WI38 (cell line): ENCODE data around the gene SHANK3.
A peak's percentile ranks its signal among the peaks of the same experiment; 100 is the strongest.
"Not testable (repeated sequence)": the region's sequence is repeated elsewhere in the genome, so short reads cannot be mapped to it uniquely, and the experiment has no call there.

Experiments
- H3K4me3 ChIP-seq: 2 replicates; pipeline ENCODE4 v1.5.1; 2011; ENCODE audit warnings: low read depth, mild to moderate bottlenecking, control low read depth, low read length
- TF ChIP-seq, protein P1 (sequence below): IDR thresholded peaks from 2 replicates; pipeline ENCODE4 v1.5.1; 2012; ENCODE audit warnings: low read depth, mild to moderate bottlenecking, control low read depth, low read length

The SHANK3 gene

DNA sequence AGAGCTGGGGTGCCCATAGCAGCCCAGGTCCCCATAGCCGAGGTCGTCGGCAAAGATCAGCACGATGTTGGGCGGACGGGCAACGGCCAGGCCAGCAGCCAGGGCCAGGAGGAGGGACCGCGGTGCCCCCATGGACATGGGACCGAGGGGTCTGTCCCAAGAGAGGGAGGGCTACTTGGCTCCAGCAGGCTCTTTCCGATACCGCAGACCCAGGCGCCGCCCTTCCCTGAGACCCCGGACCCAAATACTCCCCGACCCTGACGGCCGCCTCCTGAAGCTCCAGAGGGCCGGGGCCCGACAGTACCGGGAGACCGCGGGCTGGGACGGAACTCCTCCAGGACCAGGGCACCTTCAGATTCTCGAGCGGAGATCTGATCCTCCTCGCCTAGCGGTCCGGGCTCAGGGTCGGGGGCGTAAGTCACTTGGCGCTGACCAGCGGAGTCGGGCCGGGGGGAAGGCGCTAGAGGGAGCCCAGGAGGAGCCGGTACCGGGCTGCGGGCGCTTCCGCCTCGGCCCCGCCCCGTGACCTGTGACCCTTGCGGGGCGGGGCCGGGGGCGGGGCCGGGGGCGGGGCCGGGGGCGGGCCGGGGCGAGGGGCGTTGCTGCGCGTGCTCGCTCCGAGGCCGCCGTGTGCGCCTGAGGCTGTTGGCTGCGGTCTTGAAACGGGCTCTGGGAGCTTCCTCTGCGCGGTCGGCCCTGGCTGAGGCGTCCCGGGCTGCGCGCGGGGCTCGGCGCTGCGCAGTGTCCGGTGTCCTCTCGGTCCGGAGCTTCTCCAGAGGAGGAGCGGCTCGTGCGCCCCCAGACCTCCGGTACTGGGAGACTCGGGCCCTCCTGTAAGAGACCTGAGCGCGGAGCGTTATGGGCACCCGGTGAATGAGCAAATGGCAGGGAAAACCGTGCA, 44.7 kb upstream of the SHANK3 start, which contains the start of gene ARSA:
TSS of gene ARSA (minus strand) at position 511 of the 901 bp plus-strand sequence. CDS start at position 138, 373 bp downstream.
- peak within 1 kb of the TSS; percentile 88 for H3K4me3 ChIP-seq
- TF ChIP-seq, protein P1, sequence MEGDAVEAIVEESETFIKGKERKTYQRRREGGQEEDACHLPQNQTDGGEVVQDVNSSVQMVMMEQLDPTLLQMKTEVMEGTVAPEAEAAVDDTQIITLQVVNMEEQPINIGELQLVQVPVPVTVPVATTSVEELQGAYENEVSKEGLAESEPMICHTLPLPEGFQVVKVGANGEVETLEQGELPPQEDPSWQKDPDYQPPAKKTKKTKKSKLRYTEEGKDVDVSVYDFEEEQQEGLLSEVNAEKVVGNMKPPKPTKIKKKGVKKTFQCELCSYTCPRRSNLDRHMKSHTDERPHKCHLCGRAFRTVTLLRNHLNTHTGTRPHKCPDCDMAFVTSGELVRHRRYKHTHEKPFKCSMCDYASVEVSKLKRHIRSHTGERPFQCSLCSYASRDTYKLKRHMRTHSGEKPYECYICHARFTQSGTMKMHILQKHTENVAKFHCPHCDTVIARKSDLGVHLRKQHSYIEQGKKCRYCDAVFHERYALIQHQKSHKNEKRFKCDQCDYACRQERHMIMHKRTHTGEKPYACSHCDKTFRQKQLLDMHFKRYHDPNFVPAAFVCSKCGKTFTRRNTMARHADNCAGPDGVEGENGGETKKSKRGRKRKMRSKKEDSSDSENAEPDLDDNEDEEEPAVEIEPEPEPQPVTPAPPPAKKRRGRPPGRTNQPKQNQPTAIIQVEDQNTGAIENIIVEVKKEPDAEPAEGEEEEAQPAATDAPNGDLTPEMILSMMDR: peak; percentile 22; the same call in 1 of the 2 replicates

DNA sequence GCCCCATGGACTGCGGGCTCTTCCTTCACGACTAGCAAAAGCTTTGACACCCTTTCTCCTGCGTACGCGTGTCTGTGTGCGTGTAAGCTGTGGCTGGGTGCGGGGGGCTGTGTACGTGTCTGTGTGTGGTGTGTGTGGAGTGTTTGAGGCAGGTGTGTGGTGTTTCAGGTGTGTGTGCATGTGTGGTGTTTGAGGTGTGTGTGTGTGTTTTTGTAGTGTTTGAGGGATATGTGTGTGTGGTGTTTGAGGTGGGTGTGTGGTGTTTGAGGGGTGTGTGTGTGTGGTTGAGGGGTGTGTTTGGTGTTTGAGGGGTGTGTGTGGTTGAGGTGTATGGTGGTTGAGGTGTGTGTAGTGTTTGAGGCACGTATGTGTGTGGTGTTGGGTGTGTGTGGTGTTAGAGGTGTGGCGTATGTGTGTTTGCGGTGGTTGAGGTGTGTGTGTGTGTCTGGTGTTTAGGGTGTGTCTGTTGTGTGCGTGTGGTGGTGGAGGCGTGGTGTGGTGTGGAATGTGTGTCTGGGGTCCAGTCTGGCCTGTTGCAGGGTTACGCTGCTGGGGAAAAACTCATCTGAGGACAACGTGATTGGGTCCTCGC, 44.0 kb upstream of the SHANK3 start:
- TF ChIP-seq, protein P1: no peak
- peak overlapping the region; percentile 88 for H3K4me3 ChIP-seq

DNA sequence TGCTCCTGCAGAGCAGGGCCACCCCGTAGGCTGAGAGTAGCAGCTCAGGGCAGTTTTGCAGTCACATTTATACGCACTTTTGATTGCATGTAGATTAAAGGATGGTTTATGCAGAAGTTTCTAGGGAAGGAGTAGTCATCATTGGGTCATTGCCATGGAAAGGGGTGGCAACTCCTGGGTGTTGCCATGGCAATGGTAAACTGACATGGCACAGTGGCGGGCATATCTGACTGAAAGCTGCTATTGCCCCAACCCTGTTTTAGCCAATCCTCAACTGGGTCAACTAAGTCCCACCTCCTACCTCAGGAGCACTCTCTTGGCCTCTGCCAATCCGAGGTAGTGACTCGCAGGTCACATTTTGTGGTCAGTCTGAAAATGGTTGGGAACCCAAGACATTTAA, 42.2 kb upstream of the SHANK3 start:
- TF ChIP-seq, protein P1: no peak
- H3K4me3 ChIP-seq: no peak overlapping the region

DNA sequence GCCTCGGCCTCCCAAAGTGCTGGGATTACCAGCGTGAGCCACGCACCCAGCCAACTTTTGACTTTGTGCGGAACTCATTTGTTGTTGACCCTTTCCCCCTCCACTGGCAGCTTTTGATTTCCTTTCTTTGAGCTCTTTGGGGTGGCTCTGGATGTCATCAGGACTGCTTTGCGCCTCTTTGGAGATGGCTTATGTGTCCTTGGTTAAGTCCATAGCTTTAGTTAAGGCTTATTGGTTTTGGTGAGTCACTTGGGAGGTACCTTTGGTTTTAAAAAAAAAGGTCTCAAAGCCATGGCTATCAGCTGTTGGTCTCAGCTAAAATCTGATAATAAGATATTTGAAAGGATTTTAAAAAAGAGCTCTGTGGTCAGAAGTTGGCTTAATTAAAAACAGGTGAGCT, 39.5 kb upstream of the SHANK3 start:
- TF ChIP-seq, protein P1: no peak
- no peak overlapping the region for H3K4me3 ChIP-seq

DNA sequence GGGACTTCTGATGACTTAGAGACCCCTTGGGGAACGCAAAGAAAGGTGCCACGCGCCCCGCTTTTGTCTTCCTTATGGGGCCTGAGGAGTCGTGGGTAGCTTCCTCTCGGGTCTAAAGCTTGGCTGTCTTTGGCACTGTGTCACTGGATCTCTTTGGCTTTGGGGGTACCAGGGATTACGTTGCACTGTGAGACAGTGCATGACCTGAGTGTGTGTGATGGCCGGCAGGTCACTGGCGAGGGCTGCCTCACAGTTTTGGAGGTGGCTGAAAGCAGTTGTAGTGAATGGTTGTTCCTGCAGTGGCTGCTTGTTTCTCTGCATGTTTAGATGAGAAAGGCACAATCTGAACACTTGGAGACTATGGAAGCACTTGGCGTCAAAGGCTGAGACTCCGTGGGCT, 38.9 kb upstream of the SHANK3 start:
- H3K4me3 ChIP-seq: no peak overlapping the region
- TF ChIP-seq, protein P1: no peak

DNA sequence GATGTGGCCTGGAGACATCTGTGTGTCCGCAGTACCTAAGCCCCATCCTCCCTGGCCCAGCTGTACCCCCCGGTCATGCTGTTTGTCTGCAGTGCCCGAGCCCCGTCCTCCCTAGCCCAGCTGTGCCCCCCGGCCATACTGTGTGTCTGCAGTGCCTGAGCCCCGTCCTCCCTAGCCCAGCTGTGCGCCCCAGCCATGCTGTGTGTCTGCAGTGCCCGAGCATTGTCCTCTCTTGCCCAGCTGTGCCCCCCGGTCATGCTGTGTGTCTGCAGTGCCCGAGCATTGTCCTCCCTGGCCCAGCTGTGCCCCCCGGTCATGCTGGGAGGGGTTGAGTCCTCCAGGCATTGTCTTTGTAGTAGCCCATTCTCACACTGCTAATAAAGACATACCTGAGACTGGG, 37.0 kb upstream of the SHANK3 start:
- TF ChIP-seq, protein P1: no peak
- H3K4me3 ChIP-seq: no peak overlapping the region

DNA sequence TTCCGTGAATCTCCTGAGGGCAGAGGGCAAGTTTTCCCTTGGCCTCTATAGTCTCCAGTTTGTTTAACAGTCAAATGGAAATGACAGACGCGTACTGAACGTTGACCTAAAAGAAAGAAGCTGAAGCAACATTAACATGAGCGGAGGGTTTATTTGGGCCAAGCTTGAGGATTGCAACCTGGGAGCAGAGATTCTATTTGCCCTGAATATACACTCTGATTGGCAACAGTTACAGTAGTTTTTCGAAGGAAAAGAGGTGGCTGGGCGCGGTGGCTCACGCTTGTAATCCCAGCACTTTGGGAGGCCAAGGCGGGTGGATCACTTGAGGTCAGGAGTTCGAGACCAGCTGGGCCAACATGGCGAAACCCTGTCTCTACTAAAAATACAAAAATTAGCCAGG, 32.3 kb upstream of the SHANK3 start:
- H3K4me3 ChIP-seq: not testable (repeated sequence)
